ENCODE data around the gene FNDC3A. TPM values are rescaled to one million over a fixed set of nuclear protein-coding genes. Genes with fewer than 3 reads are reported as not detected.

Gene FNDC3A
- total and polyA plus RNA-seq, 9 of the 15 experiments (the other 6 are each of a cell fraction or from before 2014, with no cell fraction given): 4.1 to 22.0 (median 13.5) TPM

DNA sequence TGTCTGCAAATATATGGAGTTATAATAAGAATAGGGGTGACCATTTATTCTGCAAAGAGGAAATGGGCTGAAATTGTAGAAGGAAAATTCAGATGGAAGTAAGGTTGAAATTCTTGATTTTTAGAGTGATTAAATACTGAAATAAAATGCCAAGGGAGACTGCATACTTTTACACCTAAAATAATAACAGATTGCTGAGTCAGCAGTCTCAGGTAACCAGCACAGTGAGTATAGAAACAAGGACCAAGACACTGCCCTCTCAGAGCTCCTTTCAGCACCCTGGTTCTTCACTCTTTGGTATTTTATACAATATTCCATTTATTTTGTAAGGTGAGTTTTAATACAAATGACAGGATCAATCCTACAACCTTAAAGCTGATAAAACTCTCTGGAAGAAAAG lies 195.6 kb downstream of the FNDC3A start:
- no peaks in the 10 kb centered on the region for H3K79me2 ChIP-seq (ENCODE audit: control insufficient read depth, insufficient read depth, low read length)
- H3K36me3 ChIP-seq (ENCODE audit: control insufficient read depth, insufficient read depth, low read length): peaks cover 10% of the 10 kb centered on the region; the same call in 1 of the 3 replicates
- no peak overlapping the region for H3K4me3 ChIP-seq
- no peaks in the 10 kb centered on the region for H4K20me1 ChIP-seq (replicated peaks; ENCODE audit: control insufficient read depth, insufficient read depth, low read length)
- in situ Hi-C loops (cut with MboI): no loop called here
- no peaks in the 10 kb centered on the region for H3K27me3 ChIP-seq (ENCODE audit: control insufficient read depth in 2 of 2, insufficient read depth in 2 of 2, low read length in 2 of 2)
- FAIRE-seq (no peak), ATAC-seq (no peak), DNase-seq (ENCODE audit: extremely low read depth in 1 of 4, low spot score in 3 of 4) (no peak)
- H3K9me3 ChIP-seq (replicated peaks; ENCODE audit: control insufficient read depth, insufficient read depth, low read depth, low read length): no peaks in the 10 kb centered on the region
- no TSS peak for BruUV-seq (replicated peaks)
- POLR2A ChIA-PET: no interaction called here
- H3K27ac ChIP-seq (ENCODE audit: extremely low read depth, low read depth, low read length): no peak overlapping the region
- TF ChIP-seq C11orf30 (IDR thresholded peaks at IDR 0.05; ENCODE audit: low read depth) (peak; percentile 91), ZNF316 (IDR thresholded peaks at IDR 0.05) (peak; percentile 93), MAFG (tag; conservative IDR thresholded peaks at IDR 0.05) (peak; percentile 85), SUPT5H (IDR thresholded peaks at IDR 0.05) (no peak), PHF21A (IDR thresholded peaks at IDR 0.05; ENCODE audit: borderline replicate concordance, low read depth) (no peak), MAFF (IDR thresholded peaks at IDR 0.05; ENCODE audit: low read length) (peak; percentile 98), CBX5 (IDR thresholded peaks at IDR 0.05; ENCODE audit: borderline replicate concordance, low read depth) (no peak), TEAD1 (CRISPR knock-in tag; IDR thresholded peaks at IDR 0.05) (no peak), CTBP1 (IDR thresholded peaks at IDR 0.05; ENCODE audit: borderline replicate concordance) (no peak), MAFK (IDR thresholded peaks at IDR 0.05; ENCODE audit: low read length) (peak; percentile 99)
- TF ChIP-seq, protein P1, sequence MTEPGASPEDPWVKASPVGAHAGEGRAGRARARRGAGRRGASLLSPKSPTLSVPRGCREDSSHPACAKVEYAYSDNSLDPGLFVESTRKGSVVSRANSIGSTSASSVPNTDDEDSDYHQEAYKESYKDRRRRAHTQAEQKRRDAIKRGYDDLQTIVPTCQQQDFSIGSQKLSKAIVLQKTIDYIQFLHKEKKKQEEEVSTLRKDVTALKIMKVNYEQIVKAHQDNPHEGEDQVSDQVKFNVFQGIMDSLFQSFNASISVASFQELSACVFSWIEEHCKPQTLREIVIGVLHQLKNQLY (CRISPR knock-in tag; conservative IDR thresholded peaks at IDR 0.05): no peak
- TF ChIP-seq, protein P2, sequence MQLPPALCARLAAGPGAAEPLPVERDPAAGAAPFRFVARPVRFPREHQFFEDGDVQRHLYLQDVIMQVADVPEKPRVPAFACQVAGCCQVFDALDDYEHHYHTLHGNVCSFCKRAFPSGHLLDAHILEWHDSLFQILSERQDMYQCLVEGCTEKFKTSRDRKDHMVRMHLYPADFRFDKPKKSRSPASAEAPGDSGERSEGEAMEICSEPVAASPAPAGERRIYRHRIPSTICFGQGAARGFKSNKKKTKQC (CRISPR knock-in tag; IDR thresholded peaks at IDR 0.05): no peak
- no peaks in the 10 kb centered on the region for H3K4me1 ChIP-seq (replicated peaks in 1 of 2; ENCODE audit: control insufficient read depth in 2 of 2, insufficient read depth in 2 of 2, low read length in 2 of 2)
- no peaks in the 10 kb centered on the region for H3K9me1 ChIP-seq (ENCODE audit: control insufficient read depth, insufficient read depth, low read length)
- H2AFZ ChIP-seq (ENCODE audit: low read depth, low read length): no peak overlapping the region
- CTCF ChIA-PET (ENCODE audit: low intra/inter-chr PET ratio): no interaction called here
- no peak overlapping the region for H3K9ac ChIP-seq (ENCODE audit: insufficient read depth in 1 of 2, low read depth in 2 of 2, low read length in 2 of 2)
- intact Hi-C loops (cut with micrococcal nuclease): no loop called here
- H3K4me2 ChIP-seq (ENCODE audit: insufficient read depth, low read length): no peak overlapping the region
